ENCODE results near the gene ASCC2. TPM values are rescaled to one million over a fixed set of nuclear protein-coding genes. Genes with fewer than 3 reads are reported as not detected.

The ASCC2 gene
- total and polyA plus RNA-seq, 12 donors, result 44.8 to 153 (median 74.7) TPM

GRCh38 chr22:29872144-29872893 is 34.2 kb upstream of the ASCC2 start:
- peak overlapping the region in 2 of 5 donors; percentile 40 to 54 for H3K27ac ChIP-seq
- no peak overlapping the region for H3K4me3 ChIP-seq
- peaks cover 4 to 19% of the 10 kb centered on the region in 2 donors for H3K4me1 ChIP-seq (replicated peaks in 1 of 2)
- DNase-seq, result no peak
- H3K9me3 ChIP-seq (replicated peaks in 1 of 3), result no peaks in the 10 kb centered on the region
- no peaks in the 10 kb centered on the region for H3K27me3 ChIP-seq
- 70 to 100% (median 86%) methylated on average over 1 to 3 of the region's 3 CpGs for WGBS, 4 donors
- intact Hi-C loops (cut with DNase I), result no loop called here
- no peaks in the 10 kb centered on the region for H3K36me3 ChIP-seq (replicated peaks in 1 of 2)
- TF ChIP-seq CTCF (IDR thresholded peaks at IDR 0.05) (no peak), POLR2A (IDR thresholded peaks at IDR 0.05) (no peak)

- no peak for TF ChIP-seq CTCF (IDR thresholded peaks at IDR 0.05)
- TF ChIP-seq POLR2A (IDR thresholded peaks at IDR 0.05), result peak in 1 of 2 donors; percentile 23
- H3K27ac ChIP-seq, result peak overlapping the region in 3 of 5 donors; percentile 31 to 54 (median 40)
- no peak overlapping the region for H3K4me3 ChIP-seq
- intact Hi-C loops (cut with DNase I), result no loop called here
- DNase-seq, result peak; percentile 67 to 84 (median 73)
- WGBS, 4 donors, result 26 to 40% (median 29%) methylated on average over 5 of the region's 5 CpGs
- H3K4me1 ChIP-seq (replicated peaks in 1 of 2), result peaks cover 4 to 19% of the 10 kb centered on the region in 2 donors
- H3K36me3 ChIP-seq (replicated peaks in 1 of 2), result no peaks in the 10 kb centered on the region
- H3K9me3 ChIP-seq (replicated peaks in 1 of 3), result no peaks in the 10 kb centered on the region
- no peaks in the 10 kb centered on the region for H3K27me3 ChIP-seq
These were observed 33.6 kb upstream of the ASCC2 start for GRCh38 chr22:29871684-29872083.

GRCh38 chr22:29870574-29870973 is 32.5 kb upstream of the ASCC2 start:
- Histone ChIP-seq H3K27ac (no peak overlapping the region), H3K4me1 (replicated peaks in 1 of 2) (peaks cover 4 to 19% of the 10 kb centered on the region in 2 donors), H3K4me3 (no peak overlapping the region), H3K27me3 (no peaks in the 10 kb centered on the region), H3K36me3 (replicated peaks in 1 of 2) (no peaks in the 10 kb centered on the region), H3K9me3 (replicated peaks in 1 of 3) (no peaks in the 10 kb centered on the region)
- DNase-seq, result no peak
- TF ChIP-seq CTCF (IDR thresholded peaks at IDR 0.05), result no peak
- no peak for TF ChIP-seq POLR2A (IDR thresholded peaks at IDR 0.05)
- 36 to 67% (median 41%) methylated on average over 2 to 3 of the region's 3 CpGs for WGBS, 4 donors
- intact Hi-C loops (cut with DNase I), result no loop called here

- Histone ChIP-seq H3K9me3 (replicated peaks in 1 of 3) (no peaks in the 10 kb centered on the region), H3K27ac (no peak overlapping the region), H3K4me3 (no peak overlapping the region), H3K4me1 (replicated peaks in 1 of 2) (peaks cover 4 to 19% of the 10 kb centered on the region in 2 donors), H3K27me3 (no peaks in the 10 kb centered on the region), H3K36me3 (replicated peaks in 1 of 2) (no peaks in the 10 kb centered on the region)
- 86 to 90% (median 87%) methylated on average over 3 of the region's 3 CpGs for WGBS, 4 donors
- intact Hi-C loops (cut with DNase I), result no loop called here
- no peak for DNase-seq
- TF ChIP-seq POLR2A (IDR thresholded peaks at IDR 0.05) (no peak), CTCF (IDR thresholded peaks at IDR 0.05) (no peak)
These were observed 29.8 kb upstream of the ASCC2 start for GRCh38 chr22:29867851-29868250.
